DOHH2 (cell line): ENCODE results near the gene SLC35F2.
"Not testable (repeated sequence)": the region's sequence is repeated elsewhere in the genome, so short reads cannot be mapped to it uniquely, and the experiment has no call there.

Experiments used
- H3F3A ChIP-seq: fragments of 200-600 bp; sonication (generic), shearing (Covaris generic); 2 replicates; pipeline ENCODE4 v1.6.0; 2016; ENCODE audit warnings: antibody characterized with exemption, mild to moderate bottlenecking; ENCODE audit not compliant: control insufficient read depth, insufficient read depth
- H3K27ac ChIP-seq: fragments of 200-600 bp; sonication (generic); 2 replicates; pipeline ENCODE4 v1.5.1; 2014; ENCODE audit warnings: low read depth, mild to moderate bottlenecking, low read length, moderate library complexity
- H3K27me3 ChIP-seq: fragments of 200-600 bp; sonication (generic); 2 replicates; pipeline ENCODE4 v1.6.1; 2014; ENCODE audit warnings: mild to moderate bottlenecking, low read length, mixed read lengths; ENCODE audit not compliant: control insufficient read depth
- H3K36me3 ChIP-seq: fragments of 200-600 bp; sonication (generic); 2 replicates; pipeline ENCODE4 v1.6.1; 2014; ENCODE audit warnings: mild to moderate bottlenecking, low read length, moderate library complexity, mixed read lengths; ENCODE audit not compliant: control insufficient read depth
- H3K4me1 ChIP-seq: fragments of 200-600 bp; sonication (generic); 2 replicates; pipeline ENCODE4 v1.6.1; 2014; ENCODE audit warnings: mild to moderate bottlenecking, low read length, mixed read lengths; ENCODE audit not compliant: control insufficient read depth
- H3K4me2 ChIP-seq: fragments of 200-600 bp; sonication (generic); 2 replicates; pipeline ENCODE4 v1.6.0; 2014; ENCODE audit warnings: mild to moderate bottlenecking, low read length, moderate library complexity
- H3K4me3 ChIP-seq: fragments of 200-600 bp; sonication (generic); 2 replicates; pipeline ENCODE4 v1.5.1; 2014; ENCODE audit warnings: mild to moderate bottlenecking, low read length, mixed read lengths
- H3K79me2 ChIP-seq: fragments of 200-600 bp; sonication (generic); 2 replicates; pipeline ENCODE4 v1.6.1; 2014; ENCODE audit warnings: mild to moderate bottlenecking, low read length, mixed read lengths; ENCODE audit not compliant: control insufficient read depth
- H3K9me2 ChIP-seq: fragments of 200-600 bp; sonication (generic); replicated peaks from 2 replicates; pipeline ENCODE4 v1.6.1; 2014; ENCODE audit warnings: mild to moderate bottlenecking, low read length, mixed read lengths; ENCODE audit not compliant: control insufficient read depth
- H3K9me3 ChIP-seq: fragments of 200-600 bp; sonication (generic); 2 replicates; pipeline ENCODE4 v1.6.1; 2014; ENCODE audit warnings: antibody characterized with exemption, low read length, mixed read lengths; ENCODE audit not compliant: control insufficient read depth, insufficient read depth
- H4K20me1 ChIP-seq: fragments of 200-600 bp; sonication (generic); 2 replicates; pipeline ENCODE4 v1.6.0; 2014; ENCODE audit warnings: low read depth, mild to moderate bottlenecking, antibody characterized with exemption, low read length, moderate library complexity; ENCODE audit not compliant: control insufficient read depth, insufficient read depth
- CTCF ChIP-seq: fragments of 200-600 bp; sonication (generic); IDR thresholded peaks from one replicate; pipeline ENCODE4 v1.5.1; 2014; ENCODE audit warnings: antibody characterized with exemption, mild to moderate bottlenecking, low read depth, low read length; ENCODE audit not compliant: poor library complexity, severe bottlenecking
- EZH2phosphoT487 ChIP-seq: fragments of 200-600 bp; sonication (generic); IDR thresholded peaks from 2 replicates; pipeline ENCODE4 v1.6.1; 2017; ENCODE audit warnings: borderline replicate concordance, mild to moderate bottlenecking, antibody characterized with exemption, low read length, moderate library complexity, mixed read lengths

The SLC35F2 gene

GRCh38 chr11:107776062-107776461, 82.5 kb downstream of the SLC35F2 start:
- H3K79me2 ChIP-seq, result no peaks in the 10 kb centered on the region
- no peak overlapping the region for H3K4me3 ChIP-seq
- H3K4me1 ChIP-seq, result peaks cover 5% of the 10 kb centered on the region; the same call in 1 of the 2 replicates
- no peaks in the 10 kb centered on the region for H3K27me3 ChIP-seq
- no peaks in the 10 kb centered on the region for H3K9me3 ChIP-seq
- H3K27ac ChIP-seq, result no peak overlapping the region
- no peaks in the 10 kb centered on the region for H4K20me1 ChIP-seq
- H3F3A ChIP-seq, result no peaks in the 10 kb centered on the region
- no peak overlapping the region for H3K4me2 ChIP-seq
- no peaks in the 10 kb centered on the region for H3K9me2 ChIP-seq
- H3K36me3 ChIP-seq, result no peaks in the 10 kb centered on the region
- TF ChIP-seq CTCF (no peak), EZH2phosphoT487 (no peak)

- Histone ChIP-seq H3K27ac (no peak overlapping the region), H3K27me3 (peaks cover 18% of the 10 kb centered on the region)
Observed at GRCh38 chr11:107770551-107770951, 88.0 kb downstream of the SLC35F2 start.

GRCh38 chr11:107769189-107769588, 89.4 kb downstream of the SLC35F2 start:
- TF ChIP-seq CTCF (no peak), EZH2phosphoT487 (no peak)
- Histone ChIP-seq H3K9me3 (no peaks in the 10 kb centered on the region), H3K27ac (no peak overlapping the region), H3F3A (no peaks in the 10 kb centered on the region), H3K4me1 (peaks cover 6% of the 10 kb centered on the region), H3K27me3 (peaks cover 18% of the 10 kb centered on the region), H3K9me2 (no peaks in the 10 kb centered on the region), H3K4me3 (no peak overlapping the region), H4K20me1 (no peaks in the 10 kb centered on the region), H3K4me2 (no peak overlapping the region), H3K36me3 (no peaks in the 10 kb centered on the region), H3K79me2 (no peaks in the 10 kb centered on the region)

More at GRCh38 chr11:107770551-107770951, 88.0 kb downstream of the SLC35F2 start:
- H3K4me3 ChIP-seq, result no peak overlapping the region
- no peaks in the 10 kb centered on the region for H3K36me3 ChIP-seq
- no peaks in the 10 kb centered on the region for H3F3A ChIP-seq
- no peaks in the 10 kb centered on the region for H3K9me2 ChIP-seq
- no peaks in the 10 kb centered on the region for H4K20me1 ChIP-seq
- no peak for TF ChIP-seq EZH2phosphoT487
- no peak for TF ChIP-seq CTCF
- H3K4me1 ChIP-seq, result peaks cover 6% of the 10 kb centered on the region
- no peaks in the 10 kb centered on the region for H3K9me3 ChIP-seq
- H3K79me2 ChIP-seq, result no peaks in the 10 kb centered on the region
- H3K4me2 ChIP-seq, result no peak overlapping the region

GRCh38 chr11:107758719-107759355, 99.8 kb downstream of the SLC35F2 start:
- not testable (repeated sequence) for H3K4me2 ChIP-seq, H3K4me3 ChIP-seq, H4K20me1 ChIP-seq, H3K9me2 ChIP-seq, H3K9me3 ChIP-seq, H3K36me3 ChIP-seq, H3F3A ChIP-seq, H3K27ac ChIP-seq, H3K79me2 ChIP-seq, H3K27me3 ChIP-seq, H3K4me1 ChIP-seq
